HepG2 (cell line): ENCODE results near the gene GGA1. TPM values are rescaled to one million over a fixed set of nuclear protein-coding genes. Genes with fewer than 3 reads are reported as not detected.

Experiments used
- ATM ChIP-seq: fragments of 450-650 bp; IDR thresholded peaks from 2 replicates; pipeline ENCODE4 v1.7.1; 2017; ENCODE audit warnings: mild to moderate bottlenecking, borderline replicate concordance
- FOXK1 ChIP-seq: sonication (generic); formaldehyde crosslinking; IDR thresholded peaks from 2 replicates; pipeline ENCODE4 v1.4.0; 2020; ENCODE audit warnings: low read depth, missing genetic modification reagents, borderline replicate concordance
- FOXP1 ChIP-seq, 2 experiments: fragments of 450-650 bp in 1 of 2; IDR thresholded peaks; 2 replicates each; pipeline ENCODE4 v1.6.1; 2017 to 2018; ENCODE audit warnings: antibody characterized with exemption in 1 of 2
- SATB2 ChIP-seq: sonication (generic); formaldehyde crosslinking; IDR thresholded peaks from 2 replicates; pipeline ENCODE4 v1.5.0; 2020; ENCODE audit warnings: missing genetic modification reagents
- SIN3A ChIP-seq: IDR thresholded peaks from 2 replicates; pipeline ENCODE4 v1.6.1; 2011; ENCODE audit warnings: low read depth, mild to moderate bottlenecking, control low read depth, low read length, borderline replicate concordance
- SMARCE1 ChIP-seq: fragments of 450-650 bp; IDR thresholded peaks from 2 replicates; pipeline ENCODE4 v1.6.1; 2017; ENCODE audit warnings: borderline replicate concordance
- THYN1 ChIP-seq: sonication (generic); formaldehyde crosslinking; IDR thresholded peaks from 2 replicates; pipeline ENCODE4 v1.8.1; 2023; ENCODE audit warnings: low read depth, mild to moderate bottlenecking, moderate library complexity, missing genetic modification reagents, borderline replicate concordance
- ZFAT ChIP-seq: sonication (generic); formaldehyde crosslinking; conservative IDR thresholded peaks from 2 replicates; pipeline ENCODE4 v1.8.1; 2023; ENCODE audit warnings: missing genetic modification reagents, inconsistent platforms
- ZNF547 ChIP-seq: sonication (generic); formaldehyde crosslinking; IDR thresholded peaks from 2 replicates; pipeline ENCODE4 v1.5.1; 2020; ENCODE audit warnings: mild to moderate bottlenecking, missing genetic modification reagents
- polyA plus RNA-seq, 8 experiments: library from polyadenylated mRNA; depleted of rRNA in 3 of 8; stranded (reverse) in 7 of 8; unstranded in 1 of 8; fragments of >200 nt; fragmentation: Illumina TruSeq in 4 of 8; extraction: Trizol in 4 of 8; gene quantifications; 2 replicates each; pipeline versions ENCODE4 v1.2.1 to v1.2.3, GENCODE V29; 2011 to 2016; ENCODE audit warnings: low read depth in 4 of 8, missing spikeins in 1 of 8, mixed read lengths in 1 of 8; ENCODE audit not compliant: insufficient read depth in 1 of 8
- total RNA-seq, 5 experiments: library from RNA; depleted of rRNA; stranded (reverse); fragments of >200 nt; fragmentation: Illumina TruSeq; extraction: Trizol; gene quantifications; 2 replicates each; pipeline ENCODE4 v1.2.3, GENCODE V29; 2016; ENCODE audit warnings: low read depth in 1 of 5
- TF ChIP-seq, protein P1 (sequence below): fragments of 450-650 bp; IDR thresholded peaks from 2 replicates; pipeline ENCODE4 v1.6.1; 2017; ENCODE audit warnings: mild to moderate bottlenecking
- TF ChIP-seq, protein P2 (sequence below): sonication (generic); formaldehyde crosslinking; IDR thresholded peaks from one replicate; pipeline ENCODE4 v1.5.1; 2020; ENCODE audit warnings: mild to moderate bottlenecking, missing genetic modification reagents; ENCODE audit errors: not compliant biosample characterization
- TF ChIP-seq, protein P3 (sequence below): sonication (generic); formaldehyde crosslinking; IDR thresholded peaks from 2 replicates; pipeline ENCODE4 v1.5.0; 2020; ENCODE audit warnings: missing genetic modification reagents
- TF ChIP-seq, protein P4 (sequence below): sonication (generic); formaldehyde crosslinking; IDR thresholded peaks from 2 replicates; pipeline ENCODE4 v1.5.0; 2020; ENCODE audit warnings: mild to moderate bottlenecking, missing genetic modification reagents, borderline replicate concordance

Gene GGA1
- total and polyA plus RNA-seq, 2 of the 13 experiments (the other 11 are each of a cell fraction or from before 2014, with no cell fraction given): 29.1 to 87.2 TPM

GRCh38 chr22:37563153-37564081 is 45.2 kb upstream of the GGA1 start (continued):
- TF ChIP-seq, protein P1, sequence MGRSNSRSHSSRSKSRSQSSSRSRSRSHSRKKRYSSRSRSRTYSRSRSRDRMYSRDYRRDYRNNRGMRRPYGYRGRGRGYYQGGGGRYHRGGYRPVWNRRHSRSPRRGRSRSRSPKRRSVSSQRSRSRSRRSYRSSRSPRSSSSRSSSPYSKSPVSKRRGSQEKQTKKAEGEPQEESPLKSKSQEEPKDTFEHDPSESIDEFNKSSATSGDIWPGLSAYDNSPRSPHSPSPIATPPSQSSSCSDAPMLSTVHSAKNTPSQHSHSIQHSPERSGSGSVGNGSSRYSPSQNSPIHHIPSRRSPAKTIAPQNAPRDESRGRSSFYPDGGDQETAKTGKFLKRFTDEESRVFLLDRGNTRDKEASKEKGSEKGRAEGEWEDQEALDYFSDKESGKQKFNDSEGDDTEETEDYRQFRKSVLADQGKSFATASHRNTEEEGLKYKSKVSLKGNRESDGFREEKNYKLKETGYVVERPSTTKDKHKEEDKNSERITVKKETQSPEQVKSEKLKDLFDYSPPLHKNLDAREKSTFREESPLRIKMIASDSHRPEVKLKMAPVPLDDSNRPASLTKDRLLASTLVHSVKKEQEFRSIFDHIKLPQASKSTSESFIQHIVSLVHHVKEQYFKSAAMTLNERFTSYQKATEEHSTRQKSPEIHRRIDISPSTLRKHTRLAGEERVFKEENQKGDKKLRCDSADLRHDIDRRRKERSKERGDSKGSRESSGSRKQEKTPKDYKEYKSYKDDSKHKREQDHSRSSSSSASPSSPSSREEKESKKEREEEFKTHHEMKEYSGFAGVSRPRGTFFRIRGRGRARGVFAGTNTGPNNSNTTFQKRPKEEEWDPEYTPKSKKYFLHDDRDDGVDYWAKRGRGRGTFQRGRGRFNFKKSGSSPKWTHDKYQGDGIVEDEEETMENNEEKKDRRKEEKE: no peak
- TF ChIP-seq SMARCE1 (no peak), ZFAT (CRISPR knock-in tag) (no peak), THYN1 (no peak), SATB2 (CRISPR knock-in tag) (no peak), ZNF547 (CRISPR knock-in tag) (peak; percentile 61; the same call in 1 of the 2 replicates), SIN3A (no peak), FOXP1 (IDR thresholded peaks at IDR 0.05) (no peak), FOXP1 (CRISPR knock-in tag; IDR thresholded peaks at IDR 0.05) (peak; percentile 59; the same call in 1 of the 2 replicates), FOXK1 (CRISPR knock-in tag) (peak; percentile 23; the same call in 1 of the 2 replicates), ATM (no peak)
- TF ChIP-seq, protein P2, sequence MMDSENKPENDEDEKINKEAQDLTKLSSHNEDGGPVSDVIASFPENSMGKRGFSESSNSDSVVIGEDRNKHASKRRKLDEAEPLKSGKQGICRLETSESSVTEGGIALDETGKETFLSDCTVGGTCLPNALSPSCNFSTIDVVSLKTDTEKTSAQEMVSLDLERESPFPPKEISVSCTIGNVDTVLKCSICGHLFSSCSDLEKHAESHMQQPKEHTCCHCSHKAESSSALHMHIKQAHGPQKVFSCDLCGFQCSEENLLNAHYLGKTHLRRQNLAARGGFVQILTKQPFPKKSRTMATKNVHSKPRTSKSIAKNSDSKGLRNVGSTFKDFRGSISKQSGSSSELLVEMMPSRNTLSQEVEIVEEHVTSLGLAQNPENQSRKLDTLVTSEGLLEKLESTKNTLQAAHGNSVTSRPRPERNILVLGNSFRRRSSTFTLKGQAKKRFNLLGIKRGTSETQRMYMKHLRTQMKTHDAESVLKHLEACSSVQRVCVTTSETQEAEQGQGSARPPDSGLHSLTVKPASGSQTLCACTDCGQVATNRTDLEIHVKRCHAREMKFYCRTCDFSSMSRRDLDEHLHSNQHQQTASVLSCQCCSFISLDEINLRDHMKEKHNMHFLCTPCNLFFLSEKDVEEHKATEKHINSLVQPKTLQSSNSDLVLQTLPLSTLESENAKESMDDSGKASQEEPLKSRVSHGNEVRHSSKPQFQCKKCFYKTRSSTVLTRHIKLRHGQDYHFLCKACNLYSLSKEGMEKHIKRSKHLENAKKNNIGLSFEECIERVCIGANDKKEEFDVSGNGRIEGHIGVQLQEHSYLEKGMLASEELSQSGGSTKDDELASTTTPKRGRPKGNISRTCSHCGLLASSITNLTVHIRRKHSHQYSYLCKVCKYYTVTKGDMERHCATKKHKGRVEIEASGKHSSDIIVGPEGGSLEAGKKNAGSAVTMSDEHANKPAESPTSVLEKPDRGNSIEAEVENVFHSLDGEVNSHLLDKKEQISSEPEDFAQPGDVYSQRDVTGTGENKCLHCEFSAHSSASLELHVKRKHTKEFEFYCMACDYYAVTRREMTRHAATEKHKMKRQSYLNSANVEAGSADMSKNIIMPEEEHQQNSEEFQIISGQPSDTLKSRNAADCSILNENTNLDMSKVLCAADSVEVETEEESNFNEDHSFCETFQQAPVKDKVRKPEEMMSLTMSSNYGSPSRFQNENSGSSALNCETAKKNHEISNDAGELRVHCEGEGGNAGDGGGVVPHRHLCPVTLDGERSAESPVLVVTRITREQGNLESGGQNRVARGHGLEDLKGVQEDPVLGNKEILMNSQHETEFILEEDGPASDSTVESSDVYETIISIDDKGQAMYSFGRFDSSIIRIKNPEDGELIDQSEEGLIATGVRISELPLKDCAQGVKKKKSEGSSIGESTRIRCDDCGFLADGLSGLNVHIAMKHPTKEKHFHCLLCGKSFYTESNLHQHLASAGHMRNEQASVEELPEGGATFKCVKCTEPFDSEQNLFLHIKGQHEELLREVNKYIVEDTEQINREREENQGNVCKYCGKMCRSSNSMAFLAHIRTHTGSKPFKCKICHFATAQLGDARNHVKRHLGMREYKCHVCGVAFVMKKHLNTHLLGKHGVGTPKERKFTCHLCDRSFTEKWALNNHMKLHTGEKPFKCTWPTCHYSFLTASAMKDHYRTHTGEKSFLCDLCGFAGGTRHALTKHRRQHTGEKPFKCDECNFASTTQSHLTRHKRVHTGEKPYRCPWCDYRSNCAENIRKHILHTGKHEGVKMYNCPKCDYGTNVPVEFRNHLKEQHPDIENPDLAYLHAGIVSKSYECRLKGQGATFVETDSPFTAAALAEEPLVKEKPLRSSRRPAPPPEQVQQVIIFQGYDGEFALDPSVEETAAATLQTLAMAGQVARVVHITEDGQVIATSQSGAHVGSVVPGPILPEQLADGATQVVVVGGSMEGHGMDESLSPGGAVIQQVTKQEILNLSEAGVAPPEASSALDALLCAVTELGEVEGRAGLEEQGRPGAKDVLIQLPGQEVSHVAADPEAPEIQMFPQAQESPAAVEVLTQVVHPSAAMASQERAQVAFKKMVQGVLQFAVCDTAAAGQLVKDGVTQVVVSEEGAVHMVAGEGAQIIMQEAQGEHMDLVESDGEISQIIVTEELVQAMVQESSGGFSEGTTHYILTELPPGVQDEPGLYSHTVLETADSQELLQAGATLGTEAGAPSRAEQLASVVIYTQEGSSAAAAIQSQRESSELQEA (CRISPR knock-in tag): no peak
- TF ChIP-seq, protein P3, sequence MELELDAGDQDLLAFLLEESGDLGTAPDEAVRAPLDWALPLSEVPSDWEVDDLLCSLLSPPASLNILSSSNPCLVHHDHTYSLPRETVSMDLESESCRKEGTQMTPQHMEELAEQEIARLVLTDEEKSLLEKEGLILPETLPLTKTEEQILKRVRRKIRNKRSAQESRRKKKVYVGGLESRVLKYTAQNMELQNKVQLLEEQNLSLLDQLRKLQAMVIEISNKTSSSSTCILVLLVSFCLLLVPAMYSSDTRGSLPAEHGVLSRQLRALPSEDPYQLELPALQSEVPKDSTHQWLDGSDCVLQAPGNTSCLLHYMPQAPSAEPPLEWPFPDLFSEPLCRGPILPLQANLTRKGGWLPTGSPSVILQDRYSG (CRISPR knock-in tag): no peak
- TF ChIP-seq, protein P4, sequence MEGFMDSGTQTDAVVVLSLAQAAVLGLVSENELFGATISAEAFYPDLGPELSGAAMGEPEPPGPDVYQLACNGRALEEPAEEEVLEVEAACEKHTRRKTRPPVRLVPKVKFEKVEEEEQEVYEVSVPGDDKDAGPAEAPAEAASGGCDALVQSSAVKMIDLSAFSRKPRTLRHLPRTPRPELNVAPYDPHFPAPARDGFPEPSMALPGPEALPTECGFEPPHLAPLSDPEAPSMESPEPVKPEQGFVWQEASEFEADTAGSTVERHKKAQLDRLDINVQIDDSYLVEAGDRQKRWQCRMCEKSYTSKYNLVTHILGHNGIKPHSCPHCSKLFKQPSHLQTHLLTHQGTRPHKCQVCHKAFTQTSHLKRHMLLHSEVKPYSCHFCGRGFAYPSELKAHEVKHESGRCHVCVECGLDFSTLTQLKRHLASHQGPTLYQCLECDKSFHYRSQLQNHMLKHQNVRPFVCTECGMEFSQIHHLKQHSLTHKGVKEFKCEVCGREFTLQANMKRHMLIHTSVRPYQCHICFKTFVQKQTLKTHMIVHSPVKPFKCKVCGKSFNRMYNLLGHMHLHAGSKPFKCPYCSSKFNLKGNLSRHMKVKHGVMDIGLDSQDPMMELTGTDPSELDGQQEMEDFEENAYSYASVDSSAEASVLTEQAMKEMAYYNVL (CRISPR knock-in tag): no peak; the same call in 1 of the 2 replicates
